Measurements from ENCODE around the gene ARID3A. TPM values are rescaled to one million over a fixed set of nuclear protein-coding genes. Genes with fewer than 3 reads are reported as not detected.
"Not testable (repeated sequence)": the region's sequence is repeated elsewhere in the genome, so short reads cannot be mapped to it uniquely, and the experiment has no call there.

The ARID3A gene
- total and polyA plus RNA-seq, 7 donors = 2.3 to 6.7 (median 4.2) TPM

DNA sequence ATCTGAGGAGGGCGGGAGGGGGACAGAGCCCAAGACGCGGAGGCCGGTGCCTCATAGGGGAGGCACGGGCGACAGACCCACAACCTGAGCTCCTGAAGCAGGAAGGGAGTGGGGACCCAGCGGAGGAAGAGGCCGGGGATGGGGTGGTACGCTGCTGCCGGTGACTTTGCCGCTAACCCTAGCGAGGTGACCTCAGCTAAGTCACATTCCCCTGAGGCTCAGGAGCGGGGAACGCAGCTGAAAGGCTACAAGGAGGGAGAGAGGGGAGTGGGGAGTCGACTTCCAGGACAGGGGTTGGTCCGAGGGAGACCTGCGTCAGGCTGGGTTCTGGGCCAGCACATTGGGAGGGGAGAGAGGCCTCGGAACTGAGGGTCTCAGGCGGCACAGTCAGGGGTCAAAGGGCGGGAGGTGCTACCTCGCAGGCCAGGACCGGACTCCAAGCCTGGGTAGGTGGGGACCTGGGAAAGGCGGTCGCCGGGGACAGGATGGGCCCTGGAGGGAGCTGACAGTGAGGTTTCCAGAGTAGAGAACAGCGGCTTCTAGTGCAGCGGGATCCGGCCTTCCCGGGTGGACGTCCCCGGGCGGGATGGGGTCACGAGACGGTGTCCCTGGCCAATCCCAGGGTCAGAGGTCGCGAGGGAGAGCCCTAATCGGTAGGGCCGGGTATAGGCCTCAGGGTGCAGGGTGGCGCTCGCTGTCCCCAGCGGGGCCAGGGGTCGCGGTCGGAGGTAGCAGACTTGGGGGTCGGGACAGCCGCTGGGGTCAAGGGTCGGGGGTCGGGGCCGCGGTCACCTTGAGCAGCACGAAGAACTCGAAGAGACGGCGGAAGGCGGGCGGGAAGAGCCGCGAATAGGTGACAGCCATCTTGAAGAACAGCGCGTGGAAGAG is 94.4 kb downstream of the ARID3A start:
- H3K27me3 ChIP-seq (ENCODE audit: insufficient read depth in 3 of 3, low read length in 2 of 3) = no peaks in the 10 kb centered on the region
- H3K4me1 ChIP-seq = peaks cover 46% of the 10 kb centered on the region
- H3K4me3 ChIP-seq = peak overlapping the region; percentile 88
- no peaks in the 10 kb centered on the region for H3K9me3 ChIP-seq
- H3K36me3 ChIP-seq (ENCODE audit: insufficient read depth in 1 of 2, low read depth in 1 of 2) = no peaks in the 10 kb centered on the region
- H3K27ac ChIP-seq = peak overlapping the region; percentile 94
- intact Hi-C loops (cut with DNase I) = no loop called here
- DNase-seq (peak in 1 of 2 donors; percentile 79), ATAC-seq (no peak)
- 1% methylated on average over 55 to 60 of the region's 60 CpGs for WGBS, 3 donors
- TF ChIP-seq, protein P1, sequence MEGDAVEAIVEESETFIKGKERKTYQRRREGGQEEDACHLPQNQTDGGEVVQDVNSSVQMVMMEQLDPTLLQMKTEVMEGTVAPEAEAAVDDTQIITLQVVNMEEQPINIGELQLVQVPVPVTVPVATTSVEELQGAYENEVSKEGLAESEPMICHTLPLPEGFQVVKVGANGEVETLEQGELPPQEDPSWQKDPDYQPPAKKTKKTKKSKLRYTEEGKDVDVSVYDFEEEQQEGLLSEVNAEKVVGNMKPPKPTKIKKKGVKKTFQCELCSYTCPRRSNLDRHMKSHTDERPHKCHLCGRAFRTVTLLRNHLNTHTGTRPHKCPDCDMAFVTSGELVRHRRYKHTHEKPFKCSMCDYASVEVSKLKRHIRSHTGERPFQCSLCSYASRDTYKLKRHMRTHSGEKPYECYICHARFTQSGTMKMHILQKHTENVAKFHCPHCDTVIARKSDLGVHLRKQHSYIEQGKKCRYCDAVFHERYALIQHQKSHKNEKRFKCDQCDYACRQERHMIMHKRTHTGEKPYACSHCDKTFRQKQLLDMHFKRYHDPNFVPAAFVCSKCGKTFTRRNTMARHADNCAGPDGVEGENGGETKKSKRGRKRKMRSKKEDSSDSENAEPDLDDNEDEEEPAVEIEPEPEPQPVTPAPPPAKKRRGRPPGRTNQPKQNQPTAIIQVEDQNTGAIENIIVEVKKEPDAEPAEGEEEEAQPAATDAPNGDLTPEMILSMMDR (IDR thresholded peaks at IDR 0.05) = no peak

DNA sequence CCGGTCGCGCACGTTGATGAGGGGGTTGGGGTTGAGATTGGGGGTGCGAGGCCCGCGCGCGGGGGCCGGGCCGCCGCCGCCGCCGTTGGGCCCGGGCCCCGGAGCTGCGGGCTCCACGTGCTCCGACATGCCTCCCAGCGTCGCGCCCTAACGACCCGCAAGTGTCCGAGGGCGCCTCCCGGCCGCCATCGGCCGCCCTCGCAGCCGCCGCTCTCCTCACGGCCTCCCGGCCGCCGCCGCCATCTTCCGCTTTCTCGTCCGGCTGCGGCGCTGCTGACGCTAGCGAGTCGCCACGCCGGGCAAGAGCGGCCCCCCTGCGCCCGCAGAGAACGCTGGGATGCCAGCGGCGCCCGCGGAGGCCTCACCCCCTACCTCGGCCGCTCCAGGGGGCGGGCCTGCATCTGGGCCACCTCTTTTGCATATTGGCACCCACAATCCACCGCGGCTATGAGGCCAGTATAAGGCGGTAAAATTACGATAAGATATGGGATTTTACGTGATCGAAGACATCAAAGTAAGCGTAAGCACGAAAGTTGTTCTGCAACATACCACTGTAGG is 95.1 kb downstream of the ARID3A start, which contains the start of gene TMEM259:
Gene TMEM259, minus strand, starts transcription at position 256 of the 558 bp plus-strand sequence. Its CDS starts 127 bp downstream, at position 129.
- Histone ChIP-seq H3K9me3 (no peaks in the 10 kb centered on the region), H3K36me3 (ENCODE audit: insufficient read depth in 1 of 2, low read depth in 1 of 2) (no peaks in the 10 kb centered on the region), H3K4me1 (peaks cover 39% of the 10 kb centered on the region), H3K27me3 (ENCODE audit: insufficient read depth in 3 of 3, low read length in 2 of 3) (peaks cover 0 to 7% (median 2%) of the 10 kb centered on the region in 3 donors), H3K27ac (peak within 1 kb of the TSS; percentile 94), H3K4me3 (peak within 1 kb of the TSS; percentile 88)
- DNase-seq (peak; percentile 98 to 99), ATAC-seq (peak; percentile 93 to 96 (median 94))
- TF ChIP-seq, protein P1 (IDR thresholded peaks at IDR 0.05) = no peak
- 0 to 1% (median 0%) methylated on average over 34 to 68 of the region's 68 CpGs for WGBS, 3 donors
- intact Hi-C loops (cut with DNase I) = no loop called here

DNA sequence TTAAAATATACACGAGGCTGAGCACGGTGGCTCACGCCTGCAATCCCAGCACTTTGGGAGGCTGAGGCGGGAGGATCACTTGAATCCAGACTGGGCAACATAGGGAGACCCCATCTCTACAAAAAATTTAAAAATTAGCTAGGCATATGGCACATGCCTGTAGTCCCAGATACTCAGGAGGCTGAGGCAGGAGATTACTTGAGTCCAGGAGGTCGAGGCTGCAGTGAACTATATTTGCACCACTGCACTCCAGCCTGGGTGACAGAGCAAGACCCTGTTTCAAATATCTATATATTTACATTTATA is 98.0 kb downstream of the ARID3A start:
- ATAC-seq; H3K36me3 ChIP-seq (ENCODE audit: insufficient read depth in 1 of 2, low read depth in 1 of 2); DNase-seq; H3K9me3 ChIP-seq; intact Hi-C loops (cut with DNase I); H3K27ac ChIP-seq; H3K4me3 ChIP-seq: not testable (repeated sequence)
- 78 to 81% (median 81%) methylated on average over 5 of the region's 5 CpGs for WGBS, 3 donors
- Histone ChIP-seq H3K27me3 (ENCODE audit: insufficient read depth in 3 of 3, low read length in 2 of 3) (peaks cover 0 to 34% (median 16%) of the 10 kb centered on the region in 3 donors), H3K4me1 (peaks cover 14% of the 10 kb centered on the region)

DNA sequence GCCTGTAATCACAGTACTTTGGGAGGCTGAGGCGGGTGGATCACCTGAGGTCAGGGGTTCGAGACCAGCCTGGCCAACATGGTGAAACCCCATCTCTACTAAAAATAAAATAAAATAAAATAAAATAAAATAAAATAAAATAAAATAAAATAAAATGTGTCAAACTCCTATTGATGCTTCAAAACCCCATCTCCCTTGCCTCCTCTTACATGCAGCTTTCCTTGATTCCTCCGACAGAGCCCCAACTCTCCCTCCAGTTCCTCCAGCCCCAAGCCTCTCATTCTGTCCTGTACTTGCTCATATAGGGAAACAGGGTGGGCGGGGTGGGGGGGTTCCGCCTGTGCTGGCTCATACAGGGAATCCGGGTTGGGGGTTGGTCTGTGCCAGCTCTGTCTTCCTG is 99.2 kb downstream of the ARID3A start:
- H3K36me3 ChIP-seq (ENCODE audit: insufficient read depth in 1 of 2, low read depth in 1 of 2); H3K4me1 ChIP-seq; H3K9me3 ChIP-seq; H3K27ac ChIP-seq; H3K4me3 ChIP-seq; ATAC-seq; intact Hi-C loops (cut with DNase I); DNase-seq: not testable (repeated sequence)
- peaks cover 0 to 34% (median 16%) of the 10 kb centered on the region in 3 donors for H3K27me3 ChIP-seq (ENCODE audit: insufficient read depth in 3 of 3, low read length in 2 of 3)
- WGBS, 3 donors = 84 to 87% (median 87%) methylated on average over 6 of the region's 6 CpGs

Other genes with a start within 250 kb of the ARID3A start
- 10 to 100 TPM in 2 of 4 donors, 1 to 10 TPM in 2; 5.4 to 11.5 (median 8.5) TPM for gene FSTL3, start 249.6 kb upstream of the ARID3A start, total RNA-seq
- gene FSTL3, start 249.6 kb upstream of the ARID3A start, polyA plus RNA-seq = 10 to 100 TPM in 1 of 3 donors, 1 to 10 TPM in 2; 4.3 to 30.3 (median 6.1) TPM
- under 1 TPM in 1 of 4 donors, not detected in 3; 0.25 TPM for gene PRSS57, start 230.6 kb upstream of the ARID3A start, total RNA-seq
- gene PRSS57, start 230.6 kb upstream of the ARID3A start, polyA plus RNA-seq = under 1 TPM in 1 of 3 donors, not detected in 2; 0.05 TPM
- gene PALM, start 217.1 kb upstream of the ARID3A start, total RNA-seq = 10 to 100 TPM in 2 of 4 donors, 1 to 10 TPM in 2; 9.3 to 17.9 (median 10.9) TPM
- gene PALM, start 217.1 kb upstream of the ARID3A start, polyA plus RNA-seq = 1 to 10 TPM; 4.9 to 9.6 (median 6.8) TPM
- under 1 TPM in 1 of 4 donors, not detected in 3; 0.08 TPM for gene MISP, start 174.9 kb upstream of the ARID3A start, total RNA-seq
- under 1 TPM in 2 of 3 donors, not detected in 1; 0.09 to 0.13 TPM for gene MISP, start 174.9 kb upstream of the ARID3A start, polyA plus RNA-seq
- 10 to 100 TPM; 36.5 to 69.4 (median 60.8) TPM for gene PTBP1, start 128.6 kb upstream of the ARID3A start, total RNA-seq
- 10 to 100 TPM; 24.2 to 36.3 (median 25.1) TPM for gene PTBP1, start 128.6 kb upstream of the ARID3A start, polyA plus RNA-seq
- gene PLPPR3, start 104.1 kb upstream of the ARID3A start, total RNA-seq = not detected
- gene PLPPR3, start 104.1 kb upstream of the ARID3A start, polyA plus RNA-seq = not detected
- under 1 TPM in 1 of 4 donors, not detected in 3; 0.69 TPM for gene AZU1, start 98.2 kb upstream of the ARID3A start, total RNA-seq
- gene AZU1, start 98.2 kb upstream of the ARID3A start, polyA plus RNA-seq = not detected
- gene PRTN3, start 85.0 kb upstream of the ARID3A start, total RNA-seq = under 1 TPM in 2 of 4 donors, not detected in 2; 0.22 to 0.34 TPM
- under 1 TPM in 2 of 3 donors, not detected in 1; 0.04 to 0.05 TPM for gene PRTN3, start 85.0 kb upstream of the ARID3A start, polyA plus RNA-seq
- under 1 TPM in 2 of 4 donors, not detected in 2; 0.39 to 0.55 TPM for gene ELANE, start 73.7 kb upstream of the ARID3A start, total RNA-seq
- gene ELANE, start 73.7 kb upstream of the ARID3A start, polyA plus RNA-seq = under 1 TPM; 0.55 to 0.95 (median 0.92) TPM
- gene CFD, start 66.4 kb upstream of the ARID3A start, total RNA-seq = 10 to 100 TPM; 56.8 to 79.9 (median 64.2) TPM
- 100 to 1,000 TPM in 2 of 3 donors, 10 to 100 TPM in 1; 87.1 to 142 (median 142) TPM for gene CFD, start 66.4 kb upstream of the ARID3A start, polyA plus RNA-seq
- gene MED16, start 32.8 kb upstream of the ARID3A start, total RNA-seq = 10 to 100 TPM; 47.0 to 66.5 (median 56.7) TPM
- 10 to 100 TPM; 30.7 to 55.8 (median 51.3) TPM for gene MED16, start 32.8 kb upstream of the ARID3A start, polyA plus RNA-seq
- not detected for gene RNU6-9, start 32.6 kb upstream of the ARID3A start, total RNA-seq
- gene RNU6-9, start 32.6 kb upstream of the ARID3A start, polyA plus RNA-seq = not detected
- gene R3HDM4, start 12.8 kb upstream of the ARID3A start, total RNA-seq = 10 to 100 TPM; 17.8 to 56.8 (median 50.6) TPM
- 10 to 100 TPM; 37.4 to 92.0 (median 60.8) TPM for gene R3HDM4, start 12.8 kb upstream of the ARID3A start, polyA plus RNA-seq
- gene KISS1R, start 8.7 kb upstream of the ARID3A start, total RNA-seq = not detected
- gene KISS1R, start 8.7 kb upstream of the ARID3A start, polyA plus RNA-seq = under 1 TPM in 1 of 3 donors, not detected in 2; 0.16 TPM
- 10 to 100 TPM; 17.4 to 28.0 (median 20.3) TPM for gene WDR18, start 58.3 kb downstream of the ARID3A start, total RNA-seq
- 10 to 100 TPM; 30.8 to 77.9 (median 39.0) TPM for gene WDR18, start 58.3 kb downstream of the ARID3A start, polyA plus RNA-seq
- under 1 TPM in 1 of 4 donors, not detected in 3; 0.16 TPM for gene GRIN3B, start 74.4 kb downstream of the ARID3A start, total RNA-seq
- gene GRIN3B, start 74.4 kb downstream of the ARID3A start, polyA plus RNA-seq = under 1 TPM in 1 of 3 donors, not detected in 2; 0.01 TPM
- gene TMEM259, start 95.1 kb downstream of the ARID3A start, total RNA-seq = 100 to 1,000 TPM in 1 of 4 donors, 10 to 100 TPM in 3; 67.1 to 128 (median 87.4) TPM
- gene TMEM259, start 95.1 kb downstream of the ARID3A start, polyA plus RNA-seq = 100 to 1,000 TPM in 1 of 3 donors, 10 to 100 TPM in 2; 80.6 to 133 (median 89.9) TPM
- not detected for gene RNU6-2, start 95.5 kb downstream of the ARID3A start, total RNA-seq
- not detected for gene RNU6-2, start 95.5 kb downstream of the ARID3A start, polyA plus RNA-seq
- 1 to 10 TPM; 3.0 to 9.5 (median 8.5) TPM for gene CNN2, start 100.6 kb downstream of the ARID3A start, total RNA-seq
- gene CNN2, start 100.6 kb downstream of the ARID3A start, polyA plus RNA-seq = 1 to 10 TPM; 1.7 to 6.3 (median 2.3) TPM
- gene ABCA7, start 114.1 kb downstream of the ARID3A start, total RNA-seq = 10 to 100 TPM in 3 of 4 donors, 1 to 10 TPM in 1; 5.2 to 19.5 (median 16.5) TPM
- gene ABCA7, start 114.1 kb downstream of the ARID3A start, polyA plus RNA-seq = 10 to 100 TPM in 1 of 3 donors, 1 to 10 TPM in 2; 2.6 to 10.1 (median 3.3) TPM
- gene ARHGAP45, start 141.1 kb downstream of the ARID3A start, total RNA-seq = 1 to 10 TPM; 2.0 to 4.0 (median 3.2) TPM
- gene ARHGAP45, start 141.1 kb downstream of the ARID3A start, polyA plus RNA-seq = 1 to 10 TPM; 1.2 to 1.8 (median 1.8) TPM
- gene POLR2E, start 169.3 kb downstream of the ARID3A start, total RNA-seq = 100 to 1,000 TPM; 133 to 147 (median 143) TPM
- gene POLR2E, start 169.3 kb downstream of the ARID3A start, polyA plus RNA-seq = 100 to 1,000 TPM; 170 to 243 (median 217) TPM
- gene GPX4, start 178.0 kb downstream of the ARID3A start, total RNA-seq = 100 to 1,000 TPM; 279 to 560 (median 304) TPM
- 100 to 1,000 TPM; 490 to 762 (median 618) TPM for gene GPX4, start 178.0 kb downstream of the ARID3A start, polyA plus RNA-seq
- gene SBNO2, start 248.2 kb downstream of the ARID3A start, total RNA-seq = 100 to 1,000 TPM in 1 of 4 donors, 10 to 100 TPM in 3; 20.9 to 138 (median 76.9) TPM
- gene SBNO2, start 248.2 kb downstream of the ARID3A start, polyA plus RNA-seq = 10 to 100 TPM; 18.5 to 47.2 (median 20.2) TPM